ENCODE data around the gene TSC22D3.
"Not testable (repeated sequence)": the region's sequence is repeated elsewhere in the genome, so short reads cannot be mapped to it uniquely, and the experiment has no call there.

The TSC22D3 gene

GRCh38 chrX:107677909-107678308 is 97.7 kb downstream of the TSC22D3 start:
- DNase-seq = no peak

DNA sequence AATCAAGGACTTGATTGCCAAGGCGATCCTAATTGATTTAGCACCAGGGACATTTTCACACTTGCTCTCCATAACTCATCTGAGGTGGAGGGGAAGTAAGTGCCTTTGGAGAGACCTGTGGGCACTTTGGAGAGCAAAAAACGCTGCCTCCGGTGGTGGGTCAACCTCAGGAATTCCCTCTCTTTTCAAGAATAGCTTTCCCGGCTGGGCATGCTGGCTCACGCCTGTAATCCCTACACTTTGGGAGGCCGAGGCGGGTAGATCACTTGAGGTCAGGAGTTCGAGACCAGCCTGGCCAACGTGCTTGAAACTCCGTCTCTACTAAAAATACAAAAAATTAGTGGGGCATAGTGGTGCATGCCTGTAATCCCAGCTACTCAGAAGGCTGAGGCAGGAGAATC is 98.1 kb downstream of the TSC22D3 start:
- no peak for DNase-seq

DNA sequence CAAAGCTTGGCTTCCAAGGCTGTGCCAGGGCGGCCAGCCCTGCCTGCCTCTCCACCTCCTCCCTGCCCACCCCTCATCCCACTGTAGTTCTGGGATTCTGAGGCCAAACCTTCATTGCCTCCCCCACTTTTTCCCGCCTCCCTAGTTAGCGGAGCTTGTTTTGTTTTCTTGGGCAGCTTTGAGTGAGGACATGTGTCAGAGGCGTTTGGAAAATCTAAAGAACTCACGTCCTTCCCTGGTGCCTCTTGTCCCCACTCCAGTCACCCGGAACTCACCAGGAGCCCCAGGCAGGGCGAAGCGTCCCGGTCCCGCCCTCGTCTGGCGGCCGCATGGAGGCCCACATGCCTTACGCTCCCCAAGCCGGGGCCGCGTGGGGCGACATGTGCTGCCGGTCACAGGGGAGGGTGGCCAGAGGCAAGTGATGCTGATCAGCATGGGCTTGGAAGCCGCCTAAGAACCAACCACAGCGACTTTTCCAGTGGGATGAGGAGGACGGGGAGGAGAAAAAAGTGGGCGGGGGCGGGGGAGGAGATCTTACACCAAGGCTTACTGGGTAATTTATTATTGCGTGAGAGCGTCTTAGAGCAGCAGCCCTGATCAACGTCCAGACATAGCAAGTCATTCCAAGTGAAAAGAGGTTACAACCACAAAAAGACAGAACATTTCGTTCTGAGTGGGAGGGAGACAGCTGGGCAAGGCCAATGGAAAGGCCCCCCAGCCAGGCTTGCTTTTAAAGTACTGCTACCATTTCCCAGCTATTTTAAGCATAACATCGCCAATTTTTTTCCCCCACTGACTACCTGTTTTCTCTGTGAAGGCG is 98.8 kb downstream of the TSC22D3 start:
- DNase-seq = no peak

DNA sequence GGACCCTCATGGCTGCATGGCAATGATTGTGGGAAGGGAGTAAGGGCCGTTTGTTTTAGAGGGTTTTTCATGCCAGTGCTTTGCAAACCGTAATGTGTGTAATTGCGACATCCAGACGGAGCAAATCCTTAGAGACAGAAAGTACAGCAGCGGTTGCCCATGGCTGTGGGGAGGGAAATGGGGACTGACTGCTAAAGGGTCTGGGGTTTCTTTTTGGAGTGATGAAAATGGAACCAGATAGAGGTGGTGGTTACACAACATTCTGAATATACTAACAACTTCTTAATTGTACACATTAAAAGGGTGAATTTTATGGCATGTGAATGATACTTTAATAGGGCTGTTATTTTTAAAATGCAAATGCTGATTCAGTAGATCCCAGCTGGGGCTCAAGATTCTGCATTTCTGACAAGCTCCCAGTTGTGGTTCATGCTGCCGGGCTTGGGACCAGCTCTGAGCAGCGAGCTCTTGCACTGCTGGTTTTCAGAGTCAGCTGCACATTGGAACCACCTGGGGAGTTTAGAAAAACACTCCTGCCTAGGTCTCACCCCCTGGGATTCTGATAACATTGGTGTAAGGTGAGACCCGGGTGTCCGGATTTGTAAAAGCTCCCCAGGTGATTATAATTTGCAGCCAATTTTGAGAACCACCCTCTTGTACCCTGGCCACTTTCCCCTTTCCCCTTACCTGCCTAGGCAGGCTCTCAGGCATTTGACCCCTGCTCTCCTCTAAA is 99.6 kb downstream of the TSC22D3 start:
- no peak for DNase-seq

DNA sequence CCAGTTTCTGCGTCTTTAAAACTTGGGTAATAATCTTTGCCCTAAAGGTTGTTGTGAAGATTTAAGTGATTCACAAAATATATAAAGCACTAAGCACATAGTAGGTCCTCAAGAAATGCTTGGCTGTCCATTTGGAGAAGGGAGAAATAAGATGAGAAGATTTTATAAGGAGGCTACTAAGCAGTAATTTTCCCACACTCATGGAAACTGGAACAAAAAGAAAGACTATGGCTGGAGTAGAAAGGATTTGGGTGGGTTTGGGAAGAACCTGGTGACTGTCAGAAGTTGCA is 100.3 kb downstream of the TSC22D3 start:
- no peak for DNase-seq

DNA sequence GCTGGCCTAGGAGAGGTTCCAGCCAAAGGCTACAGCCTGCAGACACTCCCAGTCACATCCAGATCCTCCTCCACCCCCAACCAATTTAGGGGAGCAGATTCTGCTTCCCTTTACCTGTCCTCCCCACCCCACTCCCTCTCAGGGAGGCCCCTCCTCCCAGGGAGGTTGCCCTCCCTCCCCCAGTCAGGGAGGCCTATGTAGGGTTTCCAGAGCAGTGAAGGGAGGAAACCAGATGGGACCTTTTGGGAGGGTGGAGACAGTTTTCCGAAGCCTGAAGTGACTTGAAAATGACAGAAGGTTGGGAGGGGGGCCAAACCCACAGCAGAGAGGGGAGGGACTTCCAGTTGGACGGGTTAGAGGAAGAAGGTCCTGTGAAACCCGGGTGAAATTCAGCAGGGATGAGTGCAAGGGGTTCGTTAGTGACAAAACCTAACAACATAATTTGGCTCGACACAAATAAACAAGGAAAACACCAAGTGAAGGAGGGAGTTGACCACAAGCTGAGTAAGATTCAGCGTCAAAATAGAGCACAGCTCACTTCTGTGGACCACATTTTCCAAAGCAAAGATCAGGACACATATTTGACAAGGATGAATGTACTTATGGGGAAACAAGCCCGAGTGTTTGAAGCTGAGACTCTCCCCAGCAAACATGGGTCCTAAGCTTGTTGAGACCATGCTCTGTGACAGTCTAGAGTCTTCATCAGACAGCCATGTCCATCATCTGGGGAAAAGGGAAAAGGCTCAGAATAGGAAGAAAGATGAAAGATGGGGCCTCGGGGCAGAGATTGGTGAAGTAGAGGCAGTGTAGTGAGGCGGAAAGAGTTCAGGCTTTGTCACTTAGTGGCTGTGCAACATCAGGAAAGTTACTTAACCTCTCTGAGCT is 100.9 kb downstream of the TSC22D3 start:
- DNase-seq = no peak

DNA sequence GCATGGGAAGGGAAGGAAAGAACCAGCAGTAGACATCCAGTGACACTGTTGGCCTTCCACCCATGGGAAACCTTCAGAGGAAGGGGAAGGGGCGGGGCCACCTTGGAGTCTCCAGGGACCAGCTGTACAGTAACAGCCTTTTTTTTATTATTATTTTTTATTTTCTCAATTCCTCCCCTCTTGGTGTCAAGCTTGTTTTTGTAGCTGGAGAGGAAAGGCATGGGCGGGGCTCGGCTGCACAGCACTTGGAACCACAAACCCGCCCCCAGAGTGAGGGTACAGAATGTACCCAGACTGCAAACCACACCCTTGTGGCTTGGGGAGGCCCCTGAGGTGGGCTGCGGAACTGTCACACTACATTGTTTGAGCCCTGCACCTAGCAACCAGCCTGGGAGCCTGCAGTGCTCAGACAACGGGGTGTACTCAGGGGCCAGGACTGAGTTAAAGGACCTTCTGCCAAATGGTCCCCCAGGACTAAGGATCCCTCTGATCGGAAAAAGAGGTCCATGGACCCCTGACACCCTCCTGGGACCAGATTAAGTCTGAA is 101.6 kb downstream of the TSC22D3 start:
- DNase-seq = no peak

DNA sequence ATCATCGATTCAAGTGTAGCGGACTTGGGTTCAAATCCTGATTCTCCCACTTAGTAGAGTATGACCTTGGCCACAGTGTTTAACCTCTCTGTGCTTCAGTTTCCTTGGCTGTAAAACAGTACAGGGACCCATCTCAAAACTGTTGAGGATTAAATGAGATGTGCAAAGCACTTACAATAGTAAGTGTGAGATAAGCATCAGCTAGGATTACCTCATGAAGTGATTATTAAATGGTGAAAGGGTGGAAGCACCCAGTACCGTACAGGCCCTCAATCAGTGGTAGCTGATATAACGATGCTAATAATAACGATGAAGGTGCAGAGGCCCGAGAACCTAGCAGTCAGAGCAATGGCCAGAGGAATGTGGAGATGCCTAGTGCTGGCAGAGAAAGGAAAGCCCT is 102.2 kb downstream of the TSC22D3 start:
- no peak for DNase-seq

DNA sequence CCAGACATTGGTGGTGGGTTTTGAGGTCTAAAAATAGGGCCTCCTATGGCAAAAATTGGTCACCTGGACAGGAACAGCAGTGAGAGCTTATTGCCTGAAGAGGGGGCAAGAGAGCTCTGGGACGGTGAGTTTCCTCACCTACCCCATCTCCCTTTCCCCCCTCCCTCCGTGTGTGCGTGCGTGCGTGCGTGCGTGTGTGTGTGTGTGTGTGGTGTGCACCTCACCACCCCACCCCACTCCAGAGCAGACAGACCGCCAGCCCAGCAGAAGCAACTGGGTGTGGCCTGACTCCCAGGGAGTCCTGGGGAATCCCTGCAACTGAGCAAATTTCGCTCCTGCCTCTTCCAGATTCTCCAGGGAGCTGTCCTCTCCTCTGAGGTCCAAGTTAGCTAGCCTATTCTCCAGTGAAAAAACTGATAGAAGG is 102.6 kb downstream of the TSC22D3 start:
- DNase-seq = no peak

DNA sequence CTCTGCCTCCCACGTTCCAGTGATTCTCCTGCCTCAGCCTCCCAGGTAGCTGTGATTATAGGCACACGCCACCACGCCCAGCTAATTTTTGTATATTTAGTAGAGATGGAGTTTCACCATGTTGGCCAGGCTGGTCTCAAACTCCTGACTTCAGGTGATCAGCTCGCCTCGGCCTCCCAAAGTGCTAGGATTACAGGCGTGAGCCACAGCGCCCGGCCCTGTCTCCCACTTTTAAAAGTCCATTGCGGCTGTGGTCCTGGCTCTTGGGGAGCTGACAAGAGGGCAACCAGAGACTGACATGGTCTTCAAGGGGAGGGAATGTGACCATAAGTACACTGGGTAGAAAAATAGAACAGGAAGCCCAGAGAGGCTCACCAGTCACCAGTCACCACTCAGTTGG is 104.3 kb downstream of the TSC22D3 start:
- not testable (repeated sequence) for DNase-seq

- no peak for DNase-seq
Measured at GRCh38 chrX:107669885-107670628, 105.5 kb downstream of the TSC22D3 start.

DNA sequence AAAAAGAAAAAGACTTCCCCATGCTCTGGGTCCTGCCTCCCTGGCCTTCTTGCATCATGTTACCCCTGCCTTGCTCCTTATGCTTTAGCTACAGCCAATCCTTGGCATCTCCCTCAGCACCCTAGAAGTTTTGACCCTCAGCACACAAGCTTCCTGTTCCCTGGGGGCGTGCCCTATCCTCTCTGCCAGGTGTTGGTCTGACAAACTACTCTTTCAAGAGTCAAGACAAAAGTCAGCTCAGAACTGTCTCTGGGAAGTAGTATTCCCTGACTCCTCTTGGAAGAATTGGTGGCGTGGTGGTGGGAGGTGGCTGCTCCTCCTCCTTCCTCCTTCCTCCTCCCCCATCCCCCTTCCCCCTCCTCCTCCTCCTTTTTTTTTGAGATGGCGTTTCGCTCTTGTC is 106.3 kb downstream of the TSC22D3 start:
- no peak for DNase-seq

- DNase-seq = not testable (repeated sequence)
Measured at GRCh38 chrX:107668710-107669109, 106.9 kb downstream of the TSC22D3 start.

DNA sequence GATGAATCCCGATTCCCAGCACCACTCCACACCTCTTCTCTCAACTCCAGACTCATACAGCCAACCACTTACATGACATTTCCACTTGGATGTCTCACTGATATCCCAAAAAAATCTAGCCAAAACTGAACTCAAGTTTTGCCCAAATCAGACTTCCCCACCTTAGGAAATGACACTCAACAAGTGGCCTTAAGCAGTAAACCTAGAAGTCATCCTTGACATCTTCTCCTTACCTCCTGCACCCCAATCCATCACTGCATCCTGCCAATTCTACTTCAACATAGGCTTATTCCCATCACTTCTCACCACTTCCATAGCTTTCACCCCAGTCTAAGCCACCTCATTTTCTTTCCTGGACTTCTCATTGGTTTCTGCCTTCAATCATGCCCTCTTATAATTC is 108.2 kb downstream of the TSC22D3 start:
- no peak for DNase-seq

DNA sequence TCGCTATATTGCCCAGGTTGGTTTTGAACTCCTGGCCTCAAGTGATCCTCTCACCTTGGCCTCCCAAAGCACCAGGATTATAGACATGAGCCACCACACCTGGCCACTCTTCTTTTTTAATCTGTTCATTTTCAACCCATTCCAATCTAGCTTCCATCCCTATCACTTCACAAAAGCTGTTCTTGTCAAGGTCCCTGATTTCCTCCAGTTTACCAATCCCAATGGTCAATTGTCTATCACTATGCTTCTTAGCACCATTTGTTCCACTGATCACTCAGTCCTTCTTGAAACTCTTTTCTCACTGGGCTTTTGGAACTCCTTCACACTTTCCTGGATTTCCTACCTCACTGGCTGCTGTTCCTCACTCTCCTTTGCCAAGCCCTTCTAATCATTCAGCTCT is 108.7 kb downstream of the TSC22D3 start:
- DNase-seq = no peak
